SK-N-SH treated with all-trans-retinoic acid at 6 μM for 48 hours (cell line): ENCODE data around the gene LOC128125822.

Experiments
- ATAC-seq: fragments of 200-7000 bp; cut with Tn5 transposase; 3 replicates; pipeline ENCODE4 v1.9.1; 2020; ENCODE audit warnings: mild to moderate bottlenecking, moderate library complexity
- BACH2 ChIP-seq: fragments of 250-450 bp; sonication (Bioruptor Pico); IDR thresholded peaks from 2 replicates; pipeline ENCODE4 v1.9.0; 2021; ENCODE audit warnings: mild to moderate bottlenecking, borderline replicate concordance
- CREB5 ChIP-seq: fragments of 250-450 bp; sonication (Bioruptor Pico); IDR thresholded peaks from 2 replicates; pipeline ENCODE4 v1.5.1; 2020; ENCODE audit warnings: low read depth, mild to moderate bottlenecking, moderate library complexity
- CSRNP3 ChIP-seq: fragments of 250-450 bp; sonication (Bioruptor Pico); IDR thresholded peaks from 2 replicates; pipeline ENCODE4 v1.5.1; 2021; ENCODE audit warnings: mild to moderate bottlenecking, moderate library complexity
- ESRRG ChIP-seq: fragments of 250-450 bp; sonication (Bioruptor Pico); IDR thresholded peaks from 2 replicates; pipeline ENCODE4 v1.6.1; 2021; ENCODE audit warnings: mild to moderate bottlenecking
- GLIS3 ChIP-seq: fragments of 250-450 bp; sonication (Bioruptor Pico); IDR thresholded peaks from 2 replicates; pipeline ENCODE4 v1.5.0; 2020; ENCODE audit warnings: mild to moderate bottlenecking, moderate library complexity
- ISL1 ChIP-seq: fragments of 250-450 bp; sonication (Bioruptor Pico); IDR thresholded peaks from 2 replicates; pipeline ENCODE4 v2.1.2; 2022; ENCODE audit warnings: mild to moderate bottlenecking, moderate library complexity
- OSR1 ChIP-seq: fragments of 250-450 bp; sonication (Bioruptor Pico); IDR thresholded peaks from 2 replicates; pipeline ENCODE4 v1.8.0; 2022; ENCODE audit warnings: moderate library complexity, mild to moderate bottlenecking, inconsistent platforms
- PATZ1 ChIP-seq: fragments of 250-450 bp; sonication (Bioruptor Pico); IDR thresholded peaks from 2 replicates; pipeline ENCODE4 v1.8.0; 2020; ENCODE audit warnings: mild to moderate bottlenecking, moderate library complexity, borderline replicate concordance
- PPARA ChIP-seq: fragments of 250-450 bp; sonication (Bioruptor Pico); IDR thresholded peaks from 2 replicates; pipeline ENCODE4 v1.5.0; 2020; ENCODE audit warnings: mild to moderate bottlenecking, borderline replicate concordance
- RARB ChIP-seq: fragments of 250-450 bp; sonication (Bioruptor Pico); IDR thresholded peaks from 2 replicates; pipeline ENCODE4 v1.8.0; 2021; ENCODE audit warnings: mild to moderate bottlenecking, moderate library complexity
- SNAI2 ChIP-seq: fragments of 250-450 bp; sonication (Bioruptor Pico); IDR thresholded peaks from 2 replicates; pipeline ENCODE4 v1.5.0; 2020; ENCODE audit warnings: mild to moderate bottlenecking, moderate library complexity
- TCF4 ChIP-seq: fragments of 250-450 bp; sonication (Bioruptor Pico); IDR thresholded peaks from 2 replicates; pipeline ENCODE4 v1.8.0; 2021; ENCODE audit warnings: mild to moderate bottlenecking, moderate library complexity, borderline replicate concordance
- TOX ChIP-seq: fragments of 250-450 bp; sonication (Bioruptor Pico); IDR thresholded peaks from 2 replicates; pipeline ENCODE4 v1.8.0; 2021; ENCODE audit warnings: mild to moderate bottlenecking, moderate library complexity, borderline replicate concordance
- TSHZ2 ChIP-seq: fragments of 250-450 bp; sonication (Bioruptor Pico); IDR thresholded peaks from 2 replicates; pipeline ENCODE4 v1.5.0; 2020; ENCODE audit warnings: mild to moderate bottlenecking, moderate library complexity
- ZC3H10 ChIP-seq: fragments of 250-450 bp; sonication (Bioruptor Pico); IDR thresholded peaks from 2 replicates; pipeline ENCODE4 v1.5.1; 2021; ENCODE audit warnings: mild to moderate bottlenecking, moderate library complexity
- ZFP30 ChIP-seq: fragments of 450-650 bp; formaldehyde crosslinking; IDR thresholded peaks from 2 replicates; pipeline ENCODE4 v1.5.0; 2022; ENCODE audit warnings: mild to moderate bottlenecking, moderate library complexity
- ZNF565 ChIP-seq: fragments of 450-650 bp; formaldehyde crosslinking; conservative IDR thresholded peaks from 2 replicates; pipeline ENCODE4 v1.5.0; 2020; ENCODE audit warnings: low read depth, mild to moderate bottlenecking, moderate library complexity
- ZNF70 ChIP-seq: fragments of 450-650 bp; formaldehyde crosslinking; IDR thresholded peaks from 2 replicates; pipeline ENCODE4 v1.5.0; 2020; ENCODE audit warnings: mild to moderate bottlenecking, moderate library complexity
- ZNF8 ChIP-seq: fragments of 450-650 bp; formaldehyde crosslinking; IDR thresholded peaks from 2 replicates; pipeline ENCODE4 v1.5.0; 2020; ENCODE audit warnings: mild to moderate bottlenecking, moderate library complexity

Gene LOC128125822

GRCh38 chr6:63525186-63525878, 46.9 kb upstream of the LOC128125822 start:
- ATAC-seq, result no peak
- no peak for TF ChIP-seq ESRRG (CRISPR knock-in tag)
- no peak for TF ChIP-seq ZNF8 (CRISPR knock-in tag)
- no peak for TF ChIP-seq ZNF70
- no peak for TF ChIP-seq TOX (CRISPR knock-in tag)
- TF ChIP-seq SNAI2 (CRISPR knock-in tag), result no peak
- TF ChIP-seq ZC3H10 (CRISPR knock-in tag), result no peak
- TF ChIP-seq GLIS3 (CRISPR knock-in tag), result no peak
- no peak for TF ChIP-seq BACH2 (CRISPR knock-in tag)

GRCh38 chr6:63526931-63527330, 45.3 kb upstream of the LOC128125822 start:
- no peak for ATAC-seq
- TF ChIP-seq ZNF565 (no peak), TCF4 (CRISPR knock-in tag) (no peak), CSRNP3 (CRISPR knock-in tag) (no peak), ESRRG (CRISPR knock-in tag) (no peak), ISL1 (CRISPR knock-in tag) (no peak), ZNF70 (no peak), BACH2 (CRISPR knock-in tag) (no peak), GLIS3 (CRISPR knock-in tag) (no peak), RARB (CRISPR knock-in tag) (no peak), ZFP30 (no peak), OSR1 (no peak), TOX (CRISPR knock-in tag) (no peak), PPARA (CRISPR knock-in tag) (no peak), SNAI2 (CRISPR knock-in tag) (no peak)

GRCh38 chr6:63527658-63528514, 44.4 kb upstream of the LOC128125822 start:
- ATAC-seq, result peak; percentile 95

More at GRCh38 chr6:63527658-63528514, 44.4 kb upstream of the LOC128125822 start:
- TF ChIP-seq CREB5 (CRISPR knock-in tag) (peak; percentile 65; the same call in 1 of the 2 replicates), ZC3H10 (CRISPR knock-in tag) (peak; percentile 64; the same call in 1 of the 2 replicates), PATZ1 (CRISPR knock-in tag) (peak; percentile 77; the same call in 1 of the 2 replicates), RARB (CRISPR knock-in tag) (peak; percentile 74), ZNF565 (no peak), CSRNP3 (CRISPR knock-in tag) (no peak), TSHZ2 (CRISPR knock-in tag) (no peak), ISL1 (CRISPR knock-in tag) (peak; percentile 70), TOX (CRISPR knock-in tag) (peak; percentile 97), SNAI2 (CRISPR knock-in tag) (0 out of 2 replicates have a peak, but pooled peaks have one; percentile 17)
